Right cardiac atrium (tissue), 5 donors: ENCODE measurements around the gene SLC47A2. TPM values are rescaled to one million over a fixed set of nuclear protein-coding genes. Genes with fewer than 3 reads are reported as not detected.

ENCODE experiments used
- ATAC-seq, 2 donors: fragments of 200-7000 bp; cut with Tn5 transposase; one replicate each; pipeline versions ENCODE4 v1.8.0 to v1.9.1; 2020; ENCODE audit warnings: moderate library complexity in 2 of 2, mild to moderate bottlenecking in 1 of 2
- DNase-seq, 3 donors: peaks; one replicate each; pipeline ENCODE4 v3.0.0-alpha.2; 2020
- H3K27ac ChIP-seq: one replicate; pipeline ENCODE4 v1.5.1; 2013; ENCODE audit warnings: mild to moderate bottlenecking, low read length, control low read depth, moderate library complexity
- H3K27me3 ChIP-seq: one replicate; pipeline ENCODE4 v1.6.1; 2013; ENCODE audit not compliant: control insufficient read depth, insufficient read depth
- H3K4me1 ChIP-seq: one replicate; pipeline ENCODE4 v1.6.1; 2013; ENCODE audit warnings: low read length; ENCODE audit not compliant: control insufficient read depth, insufficient read depth
- H3K4me3 ChIP-seq: one replicate; pipeline ENCODE4 v1.5.1; 2013; ENCODE audit warnings: low read length, control low read depth
- H3K9me3 ChIP-seq: one replicate; pipeline ENCODE4 v1.6.1; 2013; ENCODE audit warnings: low read length; ENCODE audit not compliant: control insufficient read depth
- WGBS: extraction: QIAGEN DNeasy Blood & Tissue Kit; methylation state at CpG from one replicate; pipeline ENCODE4 v1.1.7; 2013; 5-methylcytosine and 5-hydroxymethylcytosine counted together
- intact Hi-C, 4 donors: fragments of 100-400 bp; cut with DNase I; formaldehyde crosslinking; loops; one replicate each; pipeline versions ENCODE4 v1.11.0 to v1.14.0; 2022 to 2023
- polyA plus RNA-seq: library from polyadenylated mRNA; stranded (reverse); fragments of 200-250 nt; gene quantifications from one replicate; pipeline ENCODE4 v1.2.3, GENCODE V29; 2013
- total RNA-seq, 4 donors: library from RNA; stranded (reverse); fragmentation: NEBNext Ultra II Directional; extraction: Animal tissue kit (Norgen Biotek cat#: 25700); gene quantifications; one replicate each; pipeline ENCODE4 v1.2.1, GENCODE V29; 2021
- donor health status: healthy with polysubstance abuse.
- donor health status: DM: no; HTN: yes; CAD: no.
- donor health status: DM: no; HTN: no; CAD: no.
- donor health status: DM: no; HTN: yes; CAD: no; lungs with severe emphysema.
- donor health status: DM: yes; HTN: yes; CAD: no.

The SLC47A2 gene
- total and polyA plus RNA-seq, 5 donors: not detected

GRCh38 chr17:19738757-19739156, 22.4 kb upstream of the SLC47A2 start:
- ATAC-seq: no peak
- peak in 2 of 3 donors; percentile 3 to 59 for DNase-seq
- H3K27me3 ChIP-seq: no peaks in the 10 kb centered on the region
- intact Hi-C loops: no loop called here
- no peaks in the 10 kb centered on the region for H3K4me1 ChIP-seq
- H3K4me3 ChIP-seq: no peak overlapping the region
- no peak overlapping the region for H3K27ac ChIP-seq
- no peaks in the 10 kb centered on the region for H3K9me3 ChIP-seq
- WGBS: 97% methylated on average over 9 of the region's 9 CpGs

GRCh38 chr17:19738073-19738449, 21.7 kb upstream of the SLC47A2 start:
- DNase-seq (peak in 2 of 3 donors; percentile 28 to 38), ATAC-seq (peak in 1 of 2 donors; percentile 6)
- no peak overlapping the region for H3K4me3 ChIP-seq
- H3K4me1 ChIP-seq: no peaks in the 10 kb centered on the region
- WGBS: 96% methylated on average over 14 of the region's 14 CpGs
- H3K9me3 ChIP-seq: no peaks in the 10 kb centered on the region
- H3K27me3 ChIP-seq: no peaks in the 10 kb centered on the region
- no peak overlapping the region for H3K27ac ChIP-seq
- intact Hi-C loops: no loop called here

GRCh38 chr17:19737305-19738072, 21.1 kb upstream of the SLC47A2 start:
- no peaks in the 10 kb centered on the region for H3K9me3 ChIP-seq
- no peak overlapping the region for H3K4me3 ChIP-seq
- ATAC-seq (no peak), DNase-seq (peak in 1 of 3 donors; percentile 38)
- intact Hi-C loops: no loop called here
- no peaks in the 10 kb centered on the region for H3K27me3 ChIP-seq
- no peaks in the 10 kb centered on the region for H3K4me1 ChIP-seq
- H3K27ac ChIP-seq: no peak overlapping the region
- WGBS: 76% methylated on average over 15 of the region's 15 CpGs

- 61% methylated on average over 11 of the region's 11 CpGs for WGBS
- Histone ChIP-seq H3K27me3 (no peaks in the 10 kb centered on the region), H3K27ac (no peak overlapping the region), H3K4me1 (no peaks in the 10 kb centered on the region), H3K9me3 (no peaks in the 10 kb centered on the region), H3K4me3 (no peak overlapping the region)
- ATAC-seq: no peak
- intact Hi-C loops: no loop called here
- peak in 1 of 3 donors; percentile 16 for DNase-seq
Observed at GRCh38 chr17:19736071-19736470, 19.7 kb upstream of the SLC47A2 start.

GRCh38 chr17:19733953-19734526, 17.7 kb upstream of the SLC47A2 start:
- intact Hi-C loops: no loop called here
- 77% methylated on average over 11 of the region's 11 CpGs for WGBS
- Histone ChIP-seq H3K27ac (no peak overlapping the region), H3K27me3 (no peaks in the 10 kb centered on the region), H3K4me3 (no peak overlapping the region), H3K9me3 (no peaks in the 10 kb centered on the region), H3K4me1 (no peaks in the 10 kb centered on the region)
- DNase-seq: no peak
- no peak for ATAC-seq

GRCh38 chr17:19731626-19732025, 15.2 kb upstream of the SLC47A2 start:
- H3K4me1 ChIP-seq: peaks cover 8% of the 10 kb centered on the region
- H3K9me3 ChIP-seq: no peaks in the 10 kb centered on the region
- H3K27ac ChIP-seq: no peak overlapping the region
- intact Hi-C loops: no loop called here
- no peak overlapping the region for H3K4me3 ChIP-seq
- 92% methylated on average over 11 of the region's 11 CpGs for WGBS
- H3K27me3 ChIP-seq: no peaks in the 10 kb centered on the region
- peak in 1 of 3 donors; percentile 37 for DNase-seq
- no peak for ATAC-seq

- Histone ChIP-seq H3K27ac (no peak overlapping the region), H3K9me3 (no peaks in the 10 kb centered on the region), H3K4me3 (no peak overlapping the region), H3K4me1 (peaks cover 8% of the 10 kb centered on the region), H3K27me3 (no peaks in the 10 kb centered on the region)
- ATAC-seq (no peak), DNase-seq (peak in 2 of 3 donors; percentile 50 to 65)
- intact Hi-C loops: no loop called here
- WGBS: 63% methylated on average over 4 of the region's 4 CpGs
Observed at GRCh38 chr17:19730843-19731242, 14.5 kb upstream of the SLC47A2 start.

GRCh38 chr17:19729900-19730299, 13.5 kb upstream of the SLC47A2 start:
- intact Hi-C loops: no loop called here
- DNase-seq (peak in 1 of 3 donors; percentile 23), ATAC-seq (no peak)
- Histone ChIP-seq H3K9me3 (no peaks in the 10 kb centered on the region), H3K27ac (no peak overlapping the region), H3K4me3 (no peak overlapping the region), H3K4me1 (peaks cover 8% of the 10 kb centered on the region), H3K27me3 (no peaks in the 10 kb centered on the region)
- 96% methylated on average over 6 of the region's 6 CpGs for WGBS

GRCh38 chr17:19728084-19728495, 11.7 kb upstream of the SLC47A2 start:
- peak; percentile 87 to 95 (median 91) for DNase-seq
- no peak overlapping the region for H3K4me3 ChIP-seq
- peak; percentile 79 to 80 for ATAC-seq
- intact Hi-C loops: no loop called here
- peak overlapping the region; percentile 94 for H3K27ac ChIP-seq
- H3K27me3 ChIP-seq: no peaks in the 10 kb centered on the region
- peaks cover 8% of the 10 kb centered on the region for H3K4me1 ChIP-seq
- 8% methylated on average over 7 of the region's 7 CpGs for WGBS
- no peaks in the 10 kb centered on the region for H3K9me3 ChIP-seq

GRCh38 chr17:19727501-19728078, 11.2 kb upstream of the SLC47A2 start:
- Histone ChIP-seq H3K9me3 (no peaks in the 10 kb centered on the region), H3K4me3 (no peak overlapping the region), H3K4me1 (peaks cover 8% of the 10 kb centered on the region), H3K27ac (peak overlapping the region; percentile 94), H3K27me3 (no peaks in the 10 kb centered on the region)
- ATAC-seq (peak; percentile 78 to 79), DNase-seq (peak; percentile 54 to 77 (median 65))
- 30% methylated on average over 4 of the region's 4 CpGs for WGBS
- intact Hi-C loops: no loop called here

- Histone ChIP-seq H3K27me3 (no peaks in the 10 kb centered on the region), H3K9me3 (no peaks in the 10 kb centered on the region), H3K4me1 (peaks cover 8% of the 10 kb centered on the region), H3K27ac (peak overlapping the region; percentile 94), H3K4me3 (no peak overlapping the region)
- ATAC-seq (no peak), DNase-seq (no peak)
- intact Hi-C loops: no loop called here
- WGBS: 66% methylated on average over 7 of the region's 7 CpGs
Observed at GRCh38 chr17:19726631-19727376, 10.4 kb upstream of the SLC47A2 start.
